Transverse colon (tissue), 4 donors: ENCODE data around the gene NAA60. TPM values are rescaled to one million over a fixed set of nuclear protein-coding genes. Genes with fewer than 3 reads are reported as not detected.

Experiments
- DNase-seq: peaks from one replicate; pipeline ENCODE4 v3.0.0-alpha.2; 2019
- H3K27ac ChIP-seq, 4 donors: fragments of 200-600 bp; sonication (generic); 2 replicates each; pipeline ENCODE4 v1.5.1; 2016 to 2018; ENCODE audit warnings: inconsistent platforms in 4 of 4
- H3K27me3 ChIP-seq: fragments of 200-600 bp; sonication (generic); 2 replicates; pipeline ENCODE4 v1.5.1; 2017; ENCODE audit warnings: inconsistent platforms
- H3K36me3 ChIP-seq, 4 donors: fragments of 200-600 bp; sonication (generic); 2 replicates each; pipeline ENCODE4 v1.5.1; 2017 to 2019; ENCODE audit warnings: inconsistent platforms in 4 of 4
- H3K4me1 ChIP-seq, 4 donors: fragments of 200-600 bp; sonication (generic); 2 replicates each; pipeline ENCODE4 v1.5.1; 2017 to 2020; ENCODE audit warnings: inconsistent platforms in 4 of 4
- H3K4me3 ChIP-seq, 4 donors: fragments of 200-600 bp; sonication (generic); 1 replicate in 1 of 4; 2 replicates in 3 of 4; pipeline versions ENCODE4 v1.5.1 to v1.6.1; 2017 to 2019; ENCODE audit warnings: inconsistent platforms in 4 of 4
- H3K9me3 ChIP-seq, 2 donors: fragments of 200-600 bp; sonication (generic); 2 replicates each; pipeline ENCODE4 v1.5.1; 2017 to 2019; ENCODE audit warnings: inconsistent platforms in 2 of 2
- EP300 ChIP-seq: sonication (generic); formaldehyde crosslinking; IDR thresholded peaks from one replicate; pipeline ENCODE4 v1.6.1; 2017; ENCODE audit warnings: antibody characterized with exemption, low read depth
- POLR2A ChIP-seq: fragments of 450-650 bp; IDR thresholded peaks from one replicate; pipeline ENCODE4 v1.6.1; 2016; ENCODE audit warnings: antibody characterized with exemption, mild to moderate bottlenecking, moderate library complexity
- POLR2AphosphoS5 ChIP-seq, 3 donors: sonication (generic); formaldehyde crosslinking; IDR thresholded peaks; one replicate each; pipeline ENCODE4 v1.6.1; 2016; ENCODE audit warnings: antibody characterized with exemption in 3 of 3
- WGBS, 2 donors: methylation state at CpG; one replicate each; pipeline ENCODE4 v1.1.5; 2018; ENCODE audit warnings: low coverage in 1 of 2; 5-methylcytosine and 5-hydroxymethylcytosine counted together
- in situ Hi-C, 4 donors: fragments of 200-750 bp; cut with MboI; loops; one replicate each; pipeline versions ENCODE4 v1.15.0 to v1.15.1; 2017; ENCODE audit warnings: low sequenced_read_pairs in 3 of 4, low pct_ligation_motif_present in 1 of 4, low pct_unique_long_range_greater_than_20kb in 1 of 4
- intact Hi-C: fragments of 100-400 bp; cut with DNase I; formaldehyde crosslinking; loops from one replicate; pipeline ENCODE4 v1.15.1; 2023; ENCODE audit warnings: low total_unique reads
- total RNA-seq, 4 donors: library from RNA; depleted of rRNA; stranded (reverse); fragments of >200 nt; gene quantifications; one replicate each; pipeline ENCODE4 v1.1.0, GENCODE V29; 2016
- TF ChIP-seq, protein P1 (sequence below), 5 experiments: fragments of 200-600 bp in 3 of 5; fragments of 450-650 bp in 2 of 5; sonication (generic) in 3 of 5; IDR thresholded peaks; 1 replicate in 2 of 5; 2 replicates in 3 of 5; pipeline ENCODE4 v1.5.1; 2016 to 2017; ENCODE audit warnings: antibody characterized with exemption in 5 of 5, inconsistent platforms in 3 of 5, mild to moderate bottlenecking in 2 of 5, moderate library complexity in 1 of 5

Gene NAA60
- total RNA-seq, 4 donors from 2014 or later, result 57.3 to 247 (median 72.9) TPM

- Histone ChIP-seq H3K27ac (no peak overlapping the region), H3K9me3 (no peaks in the 10 kb centered on the region), H3K4me3 (no peak overlapping the region), H3K27me3 (no peaks in the 10 kb centered on the region), H3K36me3 (peaks cover 0 to 58% (median 24%) of the 10 kb centered on the region in 4 donors), H3K4me1 (no peaks in the 10 kb centered on the region)
- TF ChIP-seq POLR2AphosphoS5 (IDR thresholded peaks at IDR 0.05) (no peak), EP300 (no peak), POLR2A (no peak)
- TF ChIP-seq, protein P1, sequence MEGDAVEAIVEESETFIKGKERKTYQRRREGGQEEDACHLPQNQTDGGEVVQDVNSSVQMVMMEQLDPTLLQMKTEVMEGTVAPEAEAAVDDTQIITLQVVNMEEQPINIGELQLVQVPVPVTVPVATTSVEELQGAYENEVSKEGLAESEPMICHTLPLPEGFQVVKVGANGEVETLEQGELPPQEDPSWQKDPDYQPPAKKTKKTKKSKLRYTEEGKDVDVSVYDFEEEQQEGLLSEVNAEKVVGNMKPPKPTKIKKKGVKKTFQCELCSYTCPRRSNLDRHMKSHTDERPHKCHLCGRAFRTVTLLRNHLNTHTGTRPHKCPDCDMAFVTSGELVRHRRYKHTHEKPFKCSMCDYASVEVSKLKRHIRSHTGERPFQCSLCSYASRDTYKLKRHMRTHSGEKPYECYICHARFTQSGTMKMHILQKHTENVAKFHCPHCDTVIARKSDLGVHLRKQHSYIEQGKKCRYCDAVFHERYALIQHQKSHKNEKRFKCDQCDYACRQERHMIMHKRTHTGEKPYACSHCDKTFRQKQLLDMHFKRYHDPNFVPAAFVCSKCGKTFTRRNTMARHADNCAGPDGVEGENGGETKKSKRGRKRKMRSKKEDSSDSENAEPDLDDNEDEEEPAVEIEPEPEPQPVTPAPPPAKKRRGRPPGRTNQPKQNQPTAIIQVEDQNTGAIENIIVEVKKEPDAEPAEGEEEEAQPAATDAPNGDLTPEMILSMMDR (IDR thresholded peaks at IDR 0.05), result no peak
- in situ Hi-C loops, result no loop called here
- intact Hi-C loops, result no loop called here
- WGBS, 2 donors, result 88% methylated on average over 15 of the region's 15 CpGs; no CpG with 5 or more reads in 1 of the 2 donors
- no peak for DNase-seq
Observed at GRCh38 chr16:3485097-3485745, 41.7 kb downstream of the NAA60 start.

DNA sequence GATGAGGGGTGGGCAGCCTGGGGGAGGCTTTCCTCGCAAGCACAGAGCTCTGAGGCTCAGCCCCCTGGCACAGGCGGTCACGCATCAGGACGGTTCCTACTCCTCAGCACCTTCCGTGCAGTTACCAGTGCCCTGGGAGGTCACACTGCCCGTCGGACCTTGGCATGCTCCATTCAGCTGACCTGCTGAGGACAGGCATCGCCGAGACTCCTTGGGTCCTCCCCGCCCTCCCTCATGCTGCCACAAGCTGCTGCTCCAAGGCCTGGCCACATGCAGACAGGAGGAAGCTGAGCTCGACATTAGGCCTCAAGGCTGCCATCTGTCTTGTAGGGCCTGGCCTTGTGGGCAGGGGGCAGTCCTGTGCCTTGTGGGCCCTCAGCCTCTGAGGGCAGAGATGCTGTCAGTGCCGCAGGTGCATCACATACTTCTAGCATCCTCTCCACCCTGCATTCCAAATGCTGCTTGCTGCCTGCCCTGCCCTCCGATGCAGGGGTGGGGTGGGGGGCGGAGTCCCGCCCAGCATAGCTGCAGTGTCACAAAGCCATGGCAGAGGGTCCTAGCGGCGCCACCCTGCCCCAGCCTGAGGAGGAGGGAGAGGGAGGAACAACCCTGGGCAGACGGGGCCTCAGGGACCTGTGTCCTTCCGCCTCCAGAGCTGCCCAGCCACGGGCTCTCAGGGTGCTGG, 42.5 kb downstream of the NAA60 start:
- H3K4me3 ChIP-seq, result no peak overlapping the region
- 92% methylated on average over 17 of the region's 20 CpGs; no CpG with 5 or more reads in 1 of the 2 donors for WGBS, 2 donors
- no peaks in the 10 kb centered on the region for H3K4me1 ChIP-seq
- intact Hi-C loops (no loop called here), in situ Hi-C loops (no loop called here)
- H3K27ac ChIP-seq, result no peak overlapping the region
- TF ChIP-seq EP300 (no peak), POLR2AphosphoS5 (IDR thresholded peaks at IDR 0.05) (no peak), POLR2A (no peak)
- TF ChIP-seq, protein P1 (IDR thresholded peaks at IDR 0.05), result no peak
- no peaks in the 10 kb centered on the region for H3K9me3 ChIP-seq
- no peaks in the 10 kb centered on the region for H3K27me3 ChIP-seq
- DNase-seq, result no peak
- H3K36me3 ChIP-seq, result peaks cover 0 to 52% (median 21%) of the 10 kb centered on the region in 4 donors

DNA sequence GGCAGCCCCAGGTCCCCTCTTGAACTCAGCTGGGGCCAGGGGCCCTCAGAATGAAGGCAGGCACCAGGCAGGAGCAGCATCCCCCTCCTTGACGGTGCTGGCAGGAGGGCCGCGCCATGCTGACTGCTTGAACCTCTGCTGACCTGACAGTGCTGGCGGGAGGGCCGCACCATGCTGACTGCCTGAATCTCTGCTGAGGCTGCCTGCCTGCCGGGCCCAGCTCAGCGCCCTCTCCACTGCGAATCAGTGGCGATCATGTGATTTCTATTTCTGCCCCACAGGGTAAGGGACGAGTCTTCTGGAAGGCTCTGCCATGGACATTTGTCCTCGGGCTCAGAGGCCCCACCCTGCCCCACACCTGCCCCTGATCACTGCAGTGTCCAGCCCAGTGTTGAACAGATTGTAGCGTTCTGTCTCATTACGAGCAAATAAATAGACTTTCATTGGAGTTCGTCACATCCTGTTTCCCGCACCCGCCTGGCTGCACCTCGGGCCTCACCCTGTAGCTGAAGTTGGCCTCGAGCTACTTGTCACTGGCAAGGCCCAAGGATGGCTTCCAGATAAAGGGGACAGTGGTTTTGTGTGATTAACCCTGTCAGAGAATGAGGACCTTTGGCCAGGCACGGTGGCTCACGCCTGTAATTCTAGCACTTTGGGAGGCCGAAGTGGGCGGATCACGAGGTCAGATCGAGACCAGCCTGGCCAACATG, 43.2 kb downstream of the NAA60 start:
- Histone ChIP-seq H3K4me3 (no peak overlapping the region), H3K36me3 (peaks cover 0 to 45% (median 20%) of the 10 kb centered on the region in 4 donors), H3K27ac (no peak overlapping the region), H3K4me1 (no peaks in the 10 kb centered on the region), H3K27me3 (no peaks in the 10 kb centered on the region), H3K9me3 (no peaks in the 10 kb centered on the region)
- TF ChIP-seq, protein P1 (IDR thresholded peaks at IDR 0.05), result no peak
- TF ChIP-seq EP300, result no peak
- no peak for TF ChIP-seq POLR2A
- TF ChIP-seq POLR2AphosphoS5 (IDR thresholded peaks at IDR 0.05), result no peak
- in situ Hi-C loops (no loop called here), intact Hi-C loops (no loop called here)
- no peak for DNase-seq
- 92% methylated on average over 24 of the region's 24 CpGs; no CpG with 5 or more reads in 1 of the 2 donors for WGBS, 2 donors
